Retina (tissue), 1 donor: ENCODE measurements around the gene COL16A1.

ENCODE experiments used
- DNase-seq: peaks from one replicate; pipeline ENCODE4 v3.0.0-alpha.2; 2016

The COL16A1 gene

GRCh38 chr1:31644560-31645273 is 59.1 kb downstream of the COL16A1 start, which contains the start of gene PEF1:
TSS of gene PEF1 (minus strand) at chr1:31644876. CDS start at chr1:31644864, 12 bp downstream.
- peak; percentile 100 for DNase-seq

GRCh38 chr1:31643976-31644559 is 59.7 kb downstream of the COL16A1 start:
- DNase-seq: no peak

- DNase-seq: no peak
These were observed 60.9 kb downstream of the COL16A1 start for GRCh38 chr1:31642897-31643296.

- no peak for DNase-seq
These were observed 61.5 kb downstream of the COL16A1 start for GRCh38 chr1:31642366-31642765.

GRCh38 chr1:31640964-31641363 is 62.9 kb downstream of the COL16A1 start:
- DNase-seq: no peak

- no peak for DNase-seq
These were observed 63.6 kb downstream of the COL16A1 start for GRCh38 chr1:31640179-31640578.

GRCh38 chr1:31639543-31639942 is 64.3 kb downstream of the COL16A1 start:
- DNase-seq: no peak

- no peak for DNase-seq
These were observed 65.7 kb downstream of the COL16A1 start for GRCh38 chr1:31637915-31638673.

- DNase-seq: no peak
These were observed 70.7 kb downstream of the COL16A1 start for GRCh38 chr1:31633117-31633516.

GRCh38 chr1:31632649-31633048 is 71.2 kb downstream of the COL16A1 start:
- DNase-seq: no peak

- no peak for DNase-seq
These were observed 74.8 kb downstream of the COL16A1 start for GRCh38 chr1:31628931-31629556.

GRCh38 chr1:31627930-31628559 is 75.8 kb downstream of the COL16A1 start:
- DNase-seq: no peak

GRCh38 chr1:31627301-31627929 is 76.4 kb downstream of the COL16A1 start:
- no peak for DNase-seq

- no peak for DNase-seq
These were observed 77.3 kb downstream of the COL16A1 start for GRCh38 chr1:31626223-31627207.

- DNase-seq: no peak
These were observed 78.1 kb downstream of the COL16A1 start for GRCh38 chr1:31625561-31626222.

- DNase-seq: no peak
These were observed 78.9 kb downstream of the COL16A1 start for GRCh38 chr1:31624731-31625514.

- DNase-seq: no peak
These were observed 79.5 kb downstream of the COL16A1 start for GRCh38 chr1:31624309-31624708.

GRCh38 chr1:31623365-31623764 is 80.5 kb downstream of the COL16A1 start:
- DNase-seq: no peak

- DNase-seq: no peak
These were observed 81.7 kb downstream of the COL16A1 start for GRCh38 chr1:31621847-31622730.
